HG03565 (cell line): ENCODE results near the gene DHX34.
"Not testable (repeated sequence)": the region's sequence is repeated elsewhere in the genome, so short reads cannot be mapped to it uniquely, and the experiment has no call there.

Source experiments
- ATAC-seq: cut with Tn5 transposase; IDR thresholded peaks from one replicate; pipeline ENCODE4 v1.9.1; 2021; ENCODE audit warnings: mild to moderate bottlenecking, moderate library complexity; ENCODE audit not compliant: unreplicated experiment

Gene DHX34

GRCh38 chr19:47386582-47386981 is 37.5 kb downstream of the DHX34 start:
- not testable (repeated sequence) for ATAC-seq

DNA sequence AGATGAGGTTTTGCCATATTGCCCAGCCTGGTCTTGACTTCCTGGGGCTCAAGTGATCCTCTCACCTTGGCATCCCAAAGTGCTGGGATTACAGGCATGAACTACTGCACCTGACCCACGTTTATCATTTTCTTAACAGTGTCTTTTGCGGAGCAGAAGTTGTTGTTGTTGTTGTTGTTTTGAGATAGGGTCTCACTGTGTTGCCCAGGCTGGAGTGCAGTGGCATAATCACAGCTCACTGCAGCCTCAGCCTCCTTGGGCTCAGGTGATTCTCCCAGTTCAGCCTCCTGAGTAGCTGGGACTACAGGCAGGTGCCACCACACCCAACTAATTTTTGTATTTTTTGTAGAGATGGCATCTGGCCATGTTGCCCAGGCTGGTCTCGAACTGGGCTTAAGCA is 38.5 kb downstream of the DHX34 start:
- ATAC-seq: not testable (repeated sequence)

DNA sequence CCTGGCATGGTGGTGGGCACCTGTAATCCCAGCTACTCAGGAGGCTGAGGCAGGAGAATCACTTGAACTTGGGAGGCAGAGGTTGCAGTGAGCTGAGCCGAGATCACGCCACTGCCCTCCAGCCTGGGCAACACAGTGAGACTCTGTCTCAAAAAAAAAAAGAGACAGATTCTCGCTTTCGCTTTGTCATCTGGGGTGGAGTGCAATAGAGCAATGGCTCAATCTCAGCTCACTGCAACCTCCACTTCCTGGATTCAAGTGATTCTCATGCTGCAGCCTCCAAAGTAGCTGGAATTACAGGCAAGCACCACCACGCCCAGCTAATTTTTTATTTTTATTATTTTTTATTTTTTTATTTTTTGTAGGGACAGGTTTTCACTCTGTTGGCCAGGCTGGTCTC is 39.6 kb downstream of the DHX34 start:
- not testable (repeated sequence) for ATAC-seq

- ATAC-seq: no peak
Observed at GRCh38 chr19:47389150-47389556, 40.0 kb downstream of the DHX34 start.

GRCh38 chr19:47390533-47391488 is 41.7 kb downstream of the DHX34 start:
- ATAC-seq: no peak

DNA sequence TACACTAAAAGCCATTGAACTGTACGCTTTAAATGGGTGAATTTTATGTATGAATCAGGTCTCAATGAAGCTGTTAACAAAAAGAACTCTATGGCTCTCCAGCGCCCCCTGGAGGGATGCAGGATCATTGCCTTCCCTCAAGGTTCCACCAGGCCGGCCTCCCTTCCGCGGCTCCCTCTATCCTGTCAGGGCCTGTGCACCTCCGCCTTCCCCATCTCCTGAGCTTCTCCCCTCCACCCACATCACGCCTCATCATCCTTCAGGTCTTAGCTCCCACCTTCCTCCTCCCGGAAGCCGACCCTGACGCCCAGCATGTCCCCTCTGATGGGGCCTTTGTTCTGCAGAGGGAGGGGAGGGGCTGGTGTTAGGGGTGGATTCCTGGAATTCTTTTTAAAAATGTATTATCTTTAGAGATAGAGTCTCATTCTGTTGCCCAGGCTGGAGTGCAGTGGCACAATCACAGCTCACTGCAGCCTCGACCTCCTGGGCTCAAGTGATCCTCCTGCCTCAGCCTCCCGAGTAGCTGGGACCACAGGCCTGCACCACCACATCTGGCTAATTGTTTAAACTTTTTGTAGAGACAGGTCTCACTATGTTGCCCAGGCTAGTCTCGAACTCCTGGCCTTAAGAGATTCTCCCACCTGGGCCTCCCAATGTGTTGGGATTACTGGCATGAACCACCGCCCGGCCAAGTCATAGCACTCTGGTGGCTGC is 42.6 kb downstream of the DHX34 start:
- ATAC-seq: no peak

- no peak for ATAC-seq
Observed at GRCh38 chr19:47398707-47399597, 49.8 kb downstream of the DHX34 start.

DNA sequence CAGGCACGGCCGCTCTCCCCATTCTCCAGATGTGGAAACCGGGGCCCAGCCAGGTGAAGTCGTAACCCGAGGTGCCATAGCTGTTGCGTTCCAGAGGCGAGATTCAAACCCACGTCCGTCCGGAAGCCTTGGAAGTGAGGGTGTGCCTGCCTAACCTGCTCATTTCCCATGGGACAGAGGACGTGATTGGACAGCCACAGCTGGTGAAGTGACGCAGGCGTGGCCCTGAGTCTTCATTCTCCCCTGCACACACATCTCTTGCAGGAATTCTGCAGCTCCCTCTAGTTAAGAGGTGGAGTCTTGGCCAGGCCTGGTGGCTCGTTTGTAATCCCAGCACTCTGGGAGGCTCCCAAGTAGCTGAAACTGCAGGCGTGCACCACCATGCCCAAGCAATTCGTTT is 53.4 kb downstream of the DHX34 start:
- ATAC-seq: no peak

- no peak for ATAC-seq
Observed at GRCh38 chr19:47404334-47405196, 55.5 kb downstream of the DHX34 start.

DNA sequence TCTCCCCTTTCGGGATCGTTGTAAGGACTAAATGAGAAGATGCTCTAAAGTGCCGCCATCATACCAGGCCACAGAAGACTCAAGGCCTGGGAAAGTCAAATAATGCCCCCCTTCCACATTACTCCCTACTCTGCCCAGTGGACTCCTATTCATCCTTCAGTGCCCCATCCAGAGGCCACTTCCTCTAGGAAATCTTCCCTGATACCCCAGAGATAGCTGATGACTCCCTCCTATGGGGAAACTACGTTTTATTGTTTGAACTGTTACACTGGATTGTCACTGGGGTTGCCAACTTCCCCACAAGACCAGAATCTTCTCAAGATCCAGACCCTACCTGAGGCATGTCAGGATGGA is 56.1 kb downstream of the DHX34 start:
- no peak for ATAC-seq

- ATAC-seq: no peak
Observed at GRCh38 chr19:47405854-47406417, 56.8 kb downstream of the DHX34 start.

DNA sequence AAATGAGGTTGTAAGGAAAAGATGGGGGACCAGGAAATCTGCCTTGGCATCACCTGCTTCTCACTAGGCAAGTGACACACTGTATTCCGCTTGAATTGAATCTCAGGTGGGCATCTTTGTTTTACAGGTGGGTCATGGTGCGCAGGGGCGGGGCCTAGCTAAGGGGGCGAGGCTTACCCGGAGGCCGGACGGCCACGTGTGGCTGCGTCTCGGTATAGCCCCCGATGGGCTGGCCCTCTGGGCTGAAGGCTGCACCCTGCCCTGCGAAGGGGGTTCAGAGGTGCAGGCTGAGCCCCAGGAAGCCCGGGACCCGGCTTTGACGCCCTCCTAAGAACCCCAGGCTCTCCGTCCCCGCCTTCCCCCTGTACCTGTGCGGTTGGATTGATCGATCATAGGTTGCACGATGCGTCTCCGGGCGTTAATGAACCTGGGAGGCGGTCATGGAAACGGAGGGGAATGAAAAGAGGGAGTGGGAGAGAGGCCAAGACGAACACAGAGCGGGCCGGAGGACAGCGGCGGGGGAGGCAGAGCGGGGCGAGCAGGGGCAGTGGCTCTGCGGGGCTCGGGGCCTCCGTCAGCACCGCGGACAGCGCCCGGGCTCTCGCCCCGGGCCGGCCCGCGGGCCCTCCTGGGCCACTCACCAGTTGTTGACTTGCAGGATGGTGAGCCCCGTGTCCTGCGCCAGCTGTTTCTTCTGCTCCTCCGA is 57.7 kb downstream of the DHX34 start:
- ATAC-seq: no peak

DNA sequence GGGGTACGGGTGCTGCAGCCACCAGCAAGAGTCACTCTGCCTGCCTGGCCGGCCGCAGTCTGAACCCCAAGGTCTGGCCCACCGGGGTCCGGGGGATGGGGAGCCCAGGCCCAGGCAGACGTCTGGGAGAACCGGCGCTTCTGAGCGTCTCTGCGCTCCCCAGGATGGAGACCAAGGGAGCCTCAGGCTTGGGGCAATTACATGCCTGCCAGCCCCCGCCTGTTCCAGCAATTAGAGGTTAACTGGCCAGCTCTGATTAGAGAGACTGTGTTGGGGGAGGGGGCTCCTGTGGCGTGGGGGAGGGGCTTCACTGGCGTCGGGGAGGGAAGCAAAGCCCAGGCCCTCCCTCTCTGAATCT is 58.3 kb downstream of the DHX34 start:
- no peak for ATAC-seq

- ATAC-seq: no peak
Observed at GRCh38 chr19:47408156-47408938, 59.2 kb downstream of the DHX34 start.

DNA sequence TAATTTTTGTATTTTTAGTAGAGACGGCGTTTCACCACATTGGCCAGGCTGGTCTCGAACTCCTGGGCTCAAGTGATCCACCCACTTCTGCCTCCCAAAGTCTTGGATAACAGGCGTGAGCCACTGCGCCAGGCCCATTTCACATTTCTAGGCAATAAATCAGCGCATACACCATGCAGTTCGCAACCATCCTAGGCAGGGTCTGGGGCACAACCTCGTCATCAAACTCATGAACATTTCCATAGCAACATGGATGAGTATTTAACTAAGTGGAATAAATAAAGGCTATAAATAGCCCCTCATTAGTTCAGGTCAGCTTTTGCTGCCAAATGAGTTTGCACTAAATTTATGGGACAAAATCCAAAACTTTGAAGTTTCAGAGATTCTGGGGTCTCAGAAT is 62.0 kb downstream of the DHX34 start:
- ATAC-seq: no peak

DNA sequence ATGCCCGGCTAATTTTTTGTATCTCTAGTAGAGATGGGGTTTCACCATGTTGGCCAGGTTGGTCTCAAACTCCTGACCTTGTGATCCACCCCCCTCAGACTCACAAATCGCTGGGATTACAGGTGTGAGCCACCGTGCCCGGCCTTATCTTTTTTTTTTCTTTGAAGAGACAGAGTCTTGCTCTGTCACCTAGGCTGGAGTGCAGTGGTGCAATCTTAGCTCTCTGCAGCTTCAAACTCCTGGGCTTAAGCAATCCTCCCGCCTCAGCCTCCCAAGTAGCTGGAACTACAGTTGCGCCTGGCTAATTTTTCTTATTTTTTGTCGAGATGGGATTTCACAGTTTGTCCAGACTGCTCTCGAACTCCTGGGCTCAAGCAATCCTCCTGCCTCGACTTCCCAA is 62.6 kb downstream of the DHX34 start:
- ATAC-seq: not testable (repeated sequence)

- no peak for ATAC-seq
Observed at GRCh38 chr19:47413941-47414340, 64.8 kb downstream of the DHX34 start.

DNA sequence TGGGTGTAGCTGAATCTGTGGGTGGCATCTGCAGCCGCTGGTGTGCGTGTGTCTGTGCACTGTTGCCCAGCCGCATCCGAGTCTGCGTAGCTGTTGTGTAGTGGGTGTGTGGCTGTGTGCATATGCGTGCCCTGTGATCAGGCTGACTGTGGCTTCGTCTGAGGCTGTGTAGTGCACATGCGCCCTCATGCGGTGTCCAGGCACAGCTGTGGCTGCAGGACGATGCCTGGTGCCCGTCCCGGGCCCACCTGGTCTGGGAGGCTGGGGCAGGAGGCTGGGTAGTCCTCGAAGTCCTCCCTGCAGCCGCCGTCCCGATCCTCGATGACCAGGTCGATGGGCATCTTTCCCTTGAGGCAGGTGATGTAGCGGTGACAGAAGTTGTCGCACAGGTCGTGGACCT is 65.4 kb downstream of the DHX34 start:
- ATAC-seq: no peak
